Hematopoietic multipotent progenitor cell treated with erythropoietin and hydrocortisone succinate and interleukin-3 and kit ligand, for 6 days (in vitro differentiated cells): ENCODE results near the gene POLR2A.

Experiments
- DNase-seq: peaks from one replicate; pipeline ENCODE4 v3.0.0-alpha.2; 2015

POLR2A gene

DNA sequence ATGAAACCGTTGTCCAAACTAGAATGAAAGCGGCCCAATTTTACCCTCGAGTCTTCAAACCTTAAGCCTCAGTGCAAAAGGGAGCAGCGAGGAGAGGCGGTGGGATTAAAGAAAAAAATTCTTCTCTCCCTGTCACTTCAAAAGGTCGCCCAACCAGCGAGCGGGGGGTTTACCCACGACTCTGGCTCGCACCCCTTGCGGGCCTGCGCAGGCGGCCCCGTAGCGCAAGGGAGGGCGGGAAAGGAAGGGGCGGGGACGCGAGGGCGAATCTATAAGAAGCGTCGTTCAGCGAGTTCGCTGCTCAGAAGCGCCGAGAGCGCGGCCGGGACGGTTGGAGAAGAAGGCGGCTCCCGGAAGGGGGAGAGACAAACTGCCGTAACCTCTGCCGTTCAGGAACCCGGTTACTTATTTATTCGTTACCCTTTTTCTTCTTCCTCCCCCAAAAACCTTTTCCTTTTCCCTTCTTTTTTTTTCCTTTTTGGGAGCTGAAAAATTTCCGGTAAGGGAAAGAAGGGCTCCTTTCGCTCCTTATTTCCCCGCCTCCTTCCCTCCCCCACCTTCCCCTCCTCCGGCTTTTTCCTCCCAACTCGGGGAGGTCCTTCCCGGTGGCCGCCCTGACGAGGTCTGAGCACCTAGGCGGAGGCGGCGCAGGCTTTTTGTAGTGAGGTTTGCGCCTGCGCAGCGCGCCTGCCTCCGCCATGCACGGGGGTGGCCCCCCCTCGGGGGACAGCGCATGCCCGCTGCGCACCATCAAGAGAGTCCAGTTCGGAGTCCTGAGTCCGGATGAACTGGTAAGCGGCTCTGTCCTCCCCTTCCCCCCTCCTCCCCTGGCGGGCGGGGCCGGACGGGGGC, at the start of gene POLR2A:
POLR2A (plus strand) TSS at position 300 of the 852 bp plus-strand sequence.
- DNase-seq = peak; percentile 97

DNA sequence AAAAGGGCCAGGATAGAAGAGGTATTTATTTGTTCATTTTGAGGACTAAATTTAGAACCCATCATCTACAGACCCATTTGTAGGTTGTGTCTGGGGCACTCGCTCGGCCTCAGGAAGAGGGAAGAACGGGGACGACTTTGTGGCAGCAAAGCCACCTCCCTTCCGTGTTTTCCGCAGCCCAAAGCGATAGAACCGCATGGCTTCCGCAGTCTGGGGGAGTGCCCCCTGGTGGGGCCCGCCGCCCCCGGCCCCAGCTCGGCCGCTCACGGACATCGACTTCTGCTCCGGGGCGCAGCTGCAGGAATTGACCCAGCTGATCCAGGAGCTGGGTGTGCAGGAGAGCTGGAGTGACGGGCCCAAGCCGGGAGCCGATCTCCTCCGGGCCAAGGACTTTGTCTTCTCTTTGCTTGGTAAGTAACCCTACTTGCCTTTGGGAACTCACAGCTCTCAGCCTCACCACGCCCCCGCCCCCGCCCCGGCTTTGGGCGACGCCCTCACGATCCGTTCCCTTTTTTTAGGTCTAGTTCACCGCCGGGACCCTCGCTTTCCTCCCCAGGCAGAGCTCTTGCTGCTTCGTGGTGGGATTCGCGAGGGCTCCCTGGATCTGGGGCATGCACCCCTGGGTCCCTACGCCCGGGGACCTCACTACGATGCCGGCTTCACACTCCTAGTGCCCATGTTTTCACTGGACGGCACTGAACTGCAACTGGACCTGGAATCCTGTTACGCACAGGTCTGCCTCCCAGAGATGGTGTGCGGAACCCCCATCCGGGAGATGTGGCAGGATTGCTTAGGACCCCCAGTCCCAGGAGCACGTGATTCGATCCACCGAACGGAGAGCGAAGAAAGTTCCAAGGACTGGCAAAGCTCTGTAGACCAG, 48.2 kb upstream of the POLR2A start:
- DNase-seq = peak; percentile 84

- DNase-seq = peak; percentile 90
Observed at GRCh38 chr17:7436556-7437368, 47.4 kb upstream of the POLR2A start.

DNA sequence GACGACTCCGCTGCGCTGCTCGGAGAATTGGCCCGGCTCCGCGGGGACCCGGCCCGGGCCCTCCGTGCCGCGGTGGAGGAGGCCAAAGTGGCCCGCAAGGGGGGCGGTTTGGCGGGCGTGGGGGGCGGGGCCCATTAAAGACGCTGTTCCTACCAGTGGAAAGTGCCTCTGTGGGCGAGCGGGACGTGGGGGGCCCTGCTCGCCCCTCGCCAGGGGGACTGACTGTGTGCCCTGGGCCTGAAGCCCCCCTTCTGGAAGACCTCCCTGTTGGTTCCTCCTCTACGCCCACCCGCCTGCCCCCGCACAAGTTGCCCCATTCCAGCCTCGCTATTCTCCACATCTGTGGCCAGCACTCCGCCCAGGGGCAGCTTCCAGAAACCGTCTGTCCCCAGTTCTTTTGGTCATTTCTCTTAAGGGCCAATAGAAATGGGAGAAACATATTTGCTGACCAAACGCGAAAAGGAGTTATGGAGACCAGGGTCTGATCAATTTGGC, 46.8 kb upstream of the POLR2A start:
- no peak for DNase-seq

- peak; percentile 62 for DNase-seq
Observed at GRCh38 chr17:7437950-7438614, 46.1 kb upstream of the POLR2A start.

- DNase-seq = no peak
Observed at GRCh38 chr17:7438656-7439460, 45.3 kb upstream of the POLR2A start.

- DNase-seq = no peak
Observed at GRCh38 chr17:7439462-7440112, 44.6 kb upstream of the POLR2A start, which contains the start of gene FGF11. TSS of gene FGF11 (plus strand) at chr17:7439512. CDS start at chr17:7439621, 109 bp downstream.

DNA sequence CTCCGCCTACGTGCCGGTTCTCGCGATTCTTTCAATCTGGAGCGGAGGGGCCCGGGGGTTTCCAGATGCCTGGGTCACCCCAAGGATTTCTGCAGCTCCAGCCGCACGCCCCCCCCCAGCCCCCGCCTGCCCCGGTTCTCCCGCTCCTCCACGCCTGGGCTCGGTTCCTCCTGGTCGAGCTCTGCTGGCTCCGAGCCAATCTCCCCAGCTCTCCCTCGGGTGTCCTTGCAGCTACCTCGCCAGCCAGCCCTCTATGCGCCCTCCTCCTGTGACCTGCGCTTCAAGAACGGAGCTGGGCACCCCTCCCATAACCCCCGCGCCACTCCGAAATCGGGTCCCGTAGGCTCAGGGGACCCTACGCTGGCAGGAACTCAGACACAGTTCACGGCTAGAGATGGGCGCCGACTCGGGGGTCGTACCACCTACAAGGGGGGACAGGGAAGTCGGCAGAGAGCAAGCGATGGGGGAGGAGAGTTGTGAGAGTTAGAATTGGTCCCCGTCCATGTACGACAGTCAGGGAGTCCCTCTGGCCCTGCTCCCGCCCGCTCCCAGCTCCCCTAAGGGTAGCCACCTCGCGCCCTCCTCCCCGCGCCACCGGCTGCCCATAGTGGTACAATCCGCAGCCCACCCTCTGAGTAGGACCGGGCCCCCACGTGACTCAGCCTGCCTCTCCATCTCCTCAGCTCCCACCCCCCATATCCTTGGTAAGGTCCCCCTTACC, 43.9 kb upstream of the POLR2A start:
- DNase-seq = peak; percentile 54

- peak; percentile 51 for DNase-seq
Observed at GRCh38 chr17:7440834-7441195, 43.4 kb upstream of the POLR2A start.

DNA sequence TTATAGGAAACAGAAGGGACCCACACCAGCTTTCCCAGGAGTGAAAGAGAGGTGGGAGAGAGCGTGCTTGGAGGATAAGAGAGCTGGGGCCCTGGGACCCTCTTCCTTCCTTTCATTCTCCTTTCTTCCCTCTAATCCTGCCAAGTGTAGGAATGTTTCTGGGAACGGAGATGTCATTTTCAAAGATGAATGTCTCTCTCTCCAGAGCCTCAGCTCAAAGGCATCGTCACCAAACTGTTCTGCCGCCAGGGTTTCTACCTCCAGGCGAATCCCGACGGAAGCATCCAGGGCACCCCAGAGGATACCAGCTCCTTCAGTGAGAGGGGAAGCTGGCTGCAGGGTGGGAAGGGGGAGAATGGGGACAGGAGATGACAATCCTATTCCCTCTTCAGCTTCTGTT, 42.9 kb upstream of the POLR2A start:
- no peak for DNase-seq

DNA sequence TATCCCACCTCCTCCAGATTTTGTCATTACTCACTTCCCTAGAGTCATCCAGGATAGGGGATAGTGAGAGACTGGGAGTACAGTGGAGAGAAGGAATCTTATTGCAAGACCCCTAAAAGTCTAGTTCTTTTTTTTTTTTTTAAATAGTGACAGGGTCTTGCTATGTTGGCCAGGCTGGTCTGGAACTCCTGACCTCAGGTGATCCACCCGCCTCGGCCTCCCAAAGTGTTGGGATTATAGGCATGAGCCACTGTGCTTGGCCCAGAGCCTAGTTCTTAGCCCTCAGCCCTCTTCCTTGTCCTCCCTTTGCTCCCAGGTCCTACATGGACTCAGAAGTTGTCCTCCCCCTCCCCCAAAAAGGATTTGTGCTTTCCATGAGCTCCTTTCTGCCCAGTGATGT, 42.0 kb upstream of the POLR2A start:
- no peak for DNase-seq

DNA sequence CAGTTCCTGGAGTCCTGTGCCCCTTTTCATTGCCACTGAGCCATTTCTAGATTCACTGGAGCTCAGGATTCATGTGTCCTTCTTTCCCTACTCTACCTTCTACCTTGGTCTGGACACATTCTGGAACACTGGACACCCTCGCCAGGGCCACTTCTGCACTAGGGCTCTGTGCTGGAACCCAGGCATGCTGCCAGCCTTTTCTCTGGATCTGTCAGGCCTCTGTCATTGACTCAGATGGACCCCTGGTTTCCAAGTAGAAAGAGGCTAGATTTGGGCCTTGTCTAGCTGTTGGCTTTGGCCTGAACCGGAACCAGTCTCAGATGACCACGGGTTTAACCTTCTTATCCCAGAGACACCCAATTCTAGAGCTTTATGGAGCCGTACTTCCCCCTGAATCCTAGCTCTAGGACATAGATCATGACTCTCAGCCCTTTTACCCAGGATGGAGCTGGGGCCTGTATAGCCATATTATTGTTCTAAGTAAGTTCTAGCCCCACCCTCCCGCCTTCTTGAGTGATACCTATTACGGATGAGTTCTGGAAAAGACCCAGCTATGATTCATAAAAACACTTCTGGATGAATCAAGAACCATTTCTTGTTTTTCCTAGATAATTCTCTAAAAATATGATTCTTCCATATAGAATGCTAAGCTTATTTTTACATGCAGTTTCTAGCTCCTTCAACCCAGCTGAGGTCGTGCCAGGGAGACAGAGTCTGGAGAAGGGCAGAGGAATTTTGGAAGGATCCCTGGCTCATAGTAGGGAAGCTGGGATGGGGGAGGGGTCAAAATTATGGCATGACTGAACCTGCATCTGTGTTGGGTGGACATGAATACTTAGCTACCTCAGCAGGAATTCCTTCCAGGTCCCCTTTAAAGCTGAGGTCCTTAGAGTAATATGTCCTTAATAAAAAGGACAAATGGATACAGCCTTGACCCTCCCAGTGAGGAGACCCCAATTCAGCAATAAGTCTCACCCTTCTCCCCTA, 40.4 kb upstream of the POLR2A start:
- DNase-seq = no peak

DNA sequence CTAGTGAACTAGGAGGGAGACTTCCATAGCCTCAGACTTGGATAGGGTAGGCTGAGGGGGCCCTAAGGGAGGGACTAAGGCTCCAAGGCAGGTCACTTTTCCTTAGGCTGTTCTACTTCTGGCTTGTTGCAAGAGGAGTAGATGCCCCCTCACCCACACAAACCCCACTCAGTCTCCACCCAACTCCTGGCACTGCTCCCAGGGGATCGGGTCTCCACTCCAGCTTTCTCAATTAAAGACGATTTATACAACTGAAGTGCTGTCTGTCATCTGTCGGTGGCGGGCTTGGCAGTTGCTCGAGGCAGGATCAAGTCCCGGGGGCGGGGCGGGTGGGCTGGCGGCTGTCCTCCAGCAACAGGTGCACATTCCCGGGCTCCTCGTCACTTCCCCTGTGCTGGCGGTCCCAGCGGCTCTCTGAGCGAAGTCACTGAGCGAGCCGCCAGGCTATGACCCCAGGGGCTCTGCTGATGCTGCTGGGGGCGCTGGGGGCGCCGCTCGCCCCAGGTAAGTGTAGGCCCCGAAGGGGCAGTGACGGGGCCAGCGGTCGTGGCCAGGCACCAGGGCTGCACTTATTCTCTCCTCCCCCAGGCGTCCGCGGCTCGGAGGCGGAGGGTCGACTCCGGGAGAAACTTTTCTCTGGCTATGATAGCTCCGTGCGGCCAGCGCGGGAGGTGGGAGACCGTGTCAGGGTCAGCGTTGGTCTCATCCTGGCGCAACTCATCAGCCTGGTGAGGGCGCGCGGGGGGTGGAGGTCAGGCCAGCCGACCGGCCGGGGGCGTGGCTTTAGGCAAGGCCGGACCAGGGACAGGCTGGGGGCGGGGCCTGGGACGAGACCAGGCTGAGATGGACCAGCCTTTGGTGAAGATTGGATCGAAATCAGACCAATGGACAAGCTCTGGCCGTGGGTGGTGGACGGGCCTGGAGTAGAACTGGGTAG, 39.2 kb upstream of the POLR2A start, which contains the start of gene CHRNB1:
CHRNB1 (plus strand) TSS at position 380 of the 937 bp plus-strand sequence; CDS start at position 447, 67 bp downstream.
- peak; percentile 57 for DNase-seq

GRCh38 chr17:7445619-7445968, 38.6 kb upstream of the POLR2A start:
- peak; percentile 74 for DNase-seq

DNA sequence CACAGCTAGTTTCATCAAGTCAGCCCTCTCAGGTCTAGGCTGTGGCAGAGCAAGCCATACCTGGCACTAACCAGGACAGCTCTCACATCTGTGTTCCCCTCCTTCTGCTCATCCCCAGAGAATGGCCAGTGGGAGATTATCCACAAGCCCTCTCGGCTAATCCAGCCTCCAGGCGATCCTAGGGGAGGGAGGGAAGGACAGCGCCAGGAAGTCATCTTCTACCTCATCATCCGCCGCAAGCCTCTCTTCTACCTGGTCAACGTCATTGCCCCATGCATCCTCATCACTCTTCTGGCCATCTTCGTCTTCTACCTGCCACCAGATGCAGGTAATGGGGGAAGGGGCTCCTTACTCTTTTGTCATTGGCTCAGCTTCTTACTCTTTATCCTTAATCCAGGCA, 35.7 kb upstream of the POLR2A start:
- no peak for DNase-seq

- DNase-seq = no peak
Observed at GRCh38 chr17:7459961-7460545, 24.1 kb upstream of the POLR2A start.
